Upper lobe of right lung (tissue), 1 donor: ENCODE results near the gene CECR2. TPM values are rescaled to one million over a fixed set of nuclear protein-coding genes. Genes with fewer than 3 reads are reported as not detected.
A peak's percentile ranks its signal among the peaks of the same experiment; 100 is the strongest.

Experiments used
- ATAC-seq: fragments of 200-7000 bp; cut with Tn5 transposase; one replicate; pipeline ENCODE4 v1.9.1; 2020; ENCODE audit warnings: mild to moderate bottlenecking, moderate library complexity
- DNase-seq: peaks from one replicate; pipeline ENCODE4 v3.0.0-alpha.2; 2020
- H3K27ac ChIP-seq: fragments of 200-600 bp; one replicate; pipeline ENCODE4 v1.8.0; 2022
- H3K27me3 ChIP-seq: fragments of 200-600 bp; one replicate; pipeline ENCODE4 v1.8.0; 2022; ENCODE audit warnings: mild to moderate bottlenecking
- H3K36me3 ChIP-seq: fragments of 200-600 bp; one replicate; pipeline ENCODE4 v1.8.0; 2022
- H3K4me1 ChIP-seq: fragments of 200-600 bp; one replicate; pipeline ENCODE4 v1.8.0; 2022
- H3K4me3 ChIP-seq: fragments of 200-600 bp; one replicate; pipeline ENCODE4 v1.8.0; 2022; ENCODE audit warnings: mild to moderate bottlenecking
- H3K9me3 ChIP-seq: fragments of 200-600 bp; one replicate; pipeline ENCODE4 v1.8.0; 2022
- CTCF ChIP-seq: fragments of 200-600 bp; IDR thresholded peaks from one replicate; pipeline ENCODE4 v1.8.0; 2022; ENCODE audit warnings: antibody characterized with exemption
- intact Hi-C: fragments of 100-400 bp; cut with DNase I; formaldehyde crosslinking; loops from one replicate; pipeline ENCODE4 v1.11.0; 2022
- total RNA-seq: library from RNA; stranded (reverse); fragmentation: NEBNext Ultra II Directional; extraction: Animal tissue kit (Norgen Biotek cat#: 25700); gene quantifications from one replicate; pipeline ENCODE4 v1.2.1, GENCODE V29; 2021
- donor health status: DM: no; HTN: yes; CAD: no; lungs with severe emphysema.

CECR2 gene
- total RNA-seq, 1 donor from 2014 or later: 7.2 TPM

GRCh38 chr22:17476838-17477237, 107.6 kb downstream of the CECR2 start:
- peak overlapping the region; percentile 21 for H3K4me3 ChIP-seq
- peak overlapping the region; percentile 31 for H3K27ac ChIP-seq
- ATAC-seq (no peak), DNase-seq (no peak)
- no peaks in the 10 kb centered on the region for H3K27me3 ChIP-seq
- TF ChIP-seq CTCF: no peak
- intact Hi-C loops: no loop called here
- no peaks in the 10 kb centered on the region for H3K4me1 ChIP-seq
- no peaks in the 10 kb centered on the region for H3K36me3 ChIP-seq
- no peaks in the 10 kb centered on the region for H3K9me3 ChIP-seq

- H3K4me3 ChIP-seq: peak overlapping the region; percentile 21
- peak; percentile 93 for ATAC-seq
- intact Hi-C loops: no loop called here
- no peaks in the 10 kb centered on the region for H3K36me3 ChIP-seq
- no peaks in the 10 kb centered on the region for H3K4me1 ChIP-seq
- H3K27me3 ChIP-seq: no peaks in the 10 kb centered on the region
- no peaks in the 10 kb centered on the region for H3K9me3 ChIP-seq
- DNase-seq: no peak
- TF ChIP-seq CTCF: no peak
- peak overlapping the region; percentile 31 for H3K27ac ChIP-seq
These were observed 108.2 kb downstream of the CECR2 start for GRCh38 chr22:17477391-17477833.

- no peaks in the 10 kb centered on the region for H3K9me3 ChIP-seq
- no peak overlapping the region for H3K4me3 ChIP-seq
- H3K36me3 ChIP-seq: no peaks in the 10 kb centered on the region
- ATAC-seq (no peak), DNase-seq (no peak)
- TF ChIP-seq CTCF: no peak
- no peaks in the 10 kb centered on the region for H3K4me1 ChIP-seq
- intact Hi-C loops: no loop called here
- H3K27me3 ChIP-seq: no peaks in the 10 kb centered on the region
- H3K27ac ChIP-seq: no peak overlapping the region
These were observed 109.9 kb downstream of the CECR2 start for GRCh38 chr22:17479135-17479534.

- DNase-seq (no peak), ATAC-seq (no peak)
- Histone ChIP-seq H3K27me3 (no peaks in the 10 kb centered on the region), H3K36me3 (no peaks in the 10 kb centered on the region), H3K4me1 (no peaks in the 10 kb centered on the region), H3K4me3 (no peak overlapping the region), H3K9me3 (no peaks in the 10 kb centered on the region), H3K27ac (no peak overlapping the region)
- intact Hi-C loops: no loop called here
- TF ChIP-seq CTCF: no peak
These were observed 112.2 kb downstream of the CECR2 start for GRCh38 chr22:17481424-17481823.

- H3K4me1 ChIP-seq: no peaks in the 10 kb centered on the region
- intact Hi-C loops: no loop called here
These were observed 114.6 kb downstream of the CECR2 start for GRCh38 chr22:17483688-17484372.

More at GRCh38 chr22:17483688-17484372, 114.6 kb downstream of the CECR2 start:
- no peak for DNase-seq
- no peaks in the 10 kb centered on the region for H3K27me3 ChIP-seq
- H3K9me3 ChIP-seq: no peaks in the 10 kb centered on the region
- H3K36me3 ChIP-seq: no peaks in the 10 kb centered on the region
- no peak for TF ChIP-seq CTCF
- ATAC-seq: peak; percentile 77
- H3K4me3 ChIP-seq: no peak overlapping the region
- H3K27ac ChIP-seq: no peak overlapping the region
